ENCODE measurements around the gene IPCEF1.

GRCh38 chr6:154367336-154367735, 10.7 kb upstream of the IPCEF1 start:
- TF ChIP-seq POLR2AphosphoS5 (IDR thresholded peaks at IDR 0.05; ENCODE audit: insufficient read depth in 1 of 2, low read depth in 1 of 2) (no peak), CTCF (IDR thresholded peaks at IDR 0.05) (no peak)
